HG03558 (cell line): ENCODE data around the gene HNRNPA1.
"Not testable (repeated sequence)": the region's sequence is repeated elsewhere in the genome, so short reads cannot be mapped to it uniquely, and the experiment has no call there.

Experiments used
- ATAC-seq: cut with Tn5 transposase; IDR thresholded peaks from one replicate; pipeline ENCODE4 v1.9.1; 2021; ENCODE audit warnings: moderate number of reproducible peaks; ENCODE audit not compliant: unreplicated experiment; ENCODE audit errors: extremely low read depth

The HNRNPA1 gene

DNA sequence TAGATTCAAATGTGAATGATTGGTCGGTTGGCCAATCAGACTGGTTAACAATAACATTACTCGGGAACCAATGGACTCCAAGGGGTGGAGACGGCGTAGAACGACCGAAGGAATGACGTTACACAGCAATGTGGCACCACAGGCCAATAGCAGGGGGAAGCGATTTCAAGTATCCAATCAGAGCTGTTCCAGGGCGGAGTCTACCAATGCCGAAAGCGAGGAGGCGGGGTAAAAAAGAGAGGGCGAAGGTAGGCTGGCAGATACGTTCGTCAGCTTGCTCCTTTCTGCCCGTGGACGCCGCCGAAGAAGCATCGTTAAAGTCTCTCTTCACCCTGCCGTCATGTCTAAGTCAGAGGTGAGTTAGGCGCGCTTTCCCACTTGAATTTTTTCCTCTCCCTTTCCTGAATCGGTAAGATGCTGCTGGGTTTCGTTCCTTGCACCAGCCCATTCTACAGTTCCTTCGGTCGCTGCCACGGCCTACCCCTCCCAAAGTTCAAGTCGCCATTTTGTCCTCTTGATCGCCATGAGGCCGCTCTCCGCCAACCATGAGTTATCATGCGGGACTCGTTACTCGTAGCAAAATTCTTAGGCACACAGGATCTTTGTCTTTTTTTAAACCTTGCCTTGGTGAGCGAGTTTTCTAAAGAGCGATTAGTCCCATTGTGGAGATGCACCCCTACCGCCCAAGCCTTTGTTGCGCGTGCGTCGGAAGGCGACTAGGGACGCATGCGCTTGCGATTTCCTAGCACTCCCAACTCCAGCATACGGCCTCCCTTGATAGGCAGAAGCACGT lies at the start of gene HNRNPA1:
Gene HNRNPA1 (plus strand): TSS at position 259 of the 793 bp plus-strand sequence. CDS start 82 bp downstream, at position 341.
- peak; percentile 84 for ATAC-seq

DNA sequence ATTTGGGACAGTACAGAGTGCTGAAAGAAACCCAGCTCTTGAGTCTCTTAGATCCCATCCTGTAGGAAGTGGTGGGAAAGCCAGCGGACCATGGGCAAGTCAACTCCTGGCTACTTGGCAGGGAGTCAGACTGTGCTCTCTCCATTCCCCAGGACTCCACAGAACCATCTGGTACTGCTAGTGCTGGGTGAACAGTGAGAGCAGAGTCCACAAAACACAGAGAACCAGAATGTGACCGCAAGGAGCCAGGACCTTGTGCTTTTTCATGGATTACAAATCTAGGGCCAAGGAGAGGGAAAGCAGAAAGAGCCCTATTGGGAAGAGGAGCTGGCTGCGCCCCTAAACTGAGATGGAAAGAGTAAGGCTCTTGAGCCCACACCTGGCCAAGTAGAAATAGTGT lies 49.3 kb upstream of the HNRNPA1 start:
- ATAC-seq, result not testable (repeated sequence)

GRCh38 chr12:54232790-54233189 lies 47.7 kb upstream of the HNRNPA1 start:
- ATAC-seq, result no peak

- ATAC-seq, result no peak
Observed at GRCh38 chr12:54238531-54238930, 42.0 kb upstream of the HNRNPA1 start.

DNA sequence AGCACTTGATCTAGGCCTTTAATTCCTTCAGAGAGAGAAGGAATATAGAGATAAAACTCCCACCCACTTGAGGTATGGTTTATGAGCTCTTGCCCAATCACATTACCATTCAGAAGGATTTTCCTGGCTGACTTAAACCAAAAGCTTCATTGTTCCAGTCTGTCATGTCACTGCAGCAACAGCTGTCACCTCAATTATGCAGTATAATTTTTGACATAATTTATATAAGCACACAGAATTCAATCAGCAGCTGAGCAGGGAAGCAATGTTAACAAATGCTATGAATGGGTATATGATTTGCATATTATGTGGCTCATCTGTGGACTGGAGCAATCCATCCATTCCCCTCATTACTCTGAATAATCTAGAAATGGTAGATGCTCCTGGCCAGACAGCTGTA lies 40.9 kb upstream of the HNRNPA1 start:
- ATAC-seq, result no peak

- no peak for ATAC-seq
Observed at GRCh38 chr12:54240129-54240528, 40.4 kb upstream of the HNRNPA1 start.

DNA sequence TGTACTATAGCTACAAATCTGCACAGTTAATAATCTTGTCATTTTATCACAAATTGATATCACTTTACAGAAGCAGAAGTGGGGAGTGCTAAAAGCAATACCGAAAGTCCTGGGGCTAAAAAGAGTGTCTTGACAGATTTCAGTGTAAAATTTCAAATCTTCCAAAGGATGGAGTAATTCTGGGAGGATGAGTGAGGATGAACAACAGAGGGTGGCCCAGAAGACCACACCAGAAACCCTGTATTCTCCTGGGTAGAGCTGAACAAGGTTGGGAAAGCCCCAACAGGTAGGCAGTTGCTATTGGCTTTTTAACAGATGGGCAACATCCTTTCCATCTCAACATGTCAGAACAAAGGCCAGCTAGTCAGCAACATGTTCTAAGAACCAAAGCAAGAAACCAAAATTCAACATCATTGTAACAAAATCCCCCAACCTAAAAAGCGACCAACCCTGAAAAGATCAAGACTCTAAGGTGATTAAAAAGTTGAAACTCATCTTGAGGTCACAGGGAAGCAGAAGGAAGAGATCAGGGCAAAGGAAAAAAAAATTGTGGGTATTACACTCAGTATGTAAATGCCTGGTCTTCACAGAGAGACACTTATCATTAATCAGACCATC lies 39.4 kb upstream of the HNRNPA1 start:
- no peak for ATAC-seq

- no peak for ATAC-seq
Observed at GRCh38 chr12:54246011-54246641, 34.4 kb upstream of the HNRNPA1 start.

GRCh38 chr12:54249489-54249888 lies 31.0 kb upstream of the HNRNPA1 start:
- no peak for ATAC-seq

GRCh38 chr12:54251667-54252284 lies 28.8 kb upstream of the HNRNPA1 start:
- no peak for ATAC-seq

DNA sequence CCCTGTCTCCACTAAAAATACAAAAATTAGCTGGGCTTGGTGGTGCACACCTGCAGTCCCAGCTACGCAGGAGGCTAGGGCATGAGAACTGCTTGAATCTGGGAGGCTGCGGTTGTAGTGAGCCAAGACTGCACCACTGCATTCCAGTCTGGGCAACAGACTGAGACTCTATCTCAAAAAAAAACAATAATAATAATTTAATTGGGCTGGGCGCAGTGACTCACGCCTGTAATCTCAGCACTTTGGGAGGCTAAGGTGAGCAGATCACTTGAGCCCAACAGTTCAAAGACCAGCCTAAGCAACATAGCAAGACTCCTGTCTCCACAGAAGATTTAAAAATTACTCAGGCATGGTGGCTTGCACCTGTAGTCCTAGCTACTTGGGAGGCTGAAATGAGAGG lies 27.3 kb upstream of the HNRNPA1 start:
- ATAC-seq, result no peak

DNA sequence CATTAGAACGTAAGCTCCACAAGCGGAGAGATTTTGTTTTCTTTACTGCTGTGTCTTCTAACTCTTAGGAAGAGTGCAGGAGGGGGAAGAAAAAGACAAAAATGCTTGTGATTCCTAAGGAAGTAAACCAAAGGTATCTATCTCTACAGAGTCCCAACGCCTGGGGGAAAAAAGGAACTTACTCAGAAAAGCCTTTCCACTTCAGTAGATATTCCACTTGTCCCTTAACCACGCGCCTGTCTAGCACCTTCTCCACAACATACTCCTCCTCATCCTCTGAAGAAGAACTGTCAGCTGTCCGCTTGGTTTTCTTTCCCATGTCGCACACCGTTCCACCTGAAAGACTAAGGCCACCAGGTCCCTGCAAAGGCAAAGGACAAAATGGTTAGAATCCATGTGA lies 23.2 kb upstream of the HNRNPA1 start:
- ATAC-seq, result no peak

DNA sequence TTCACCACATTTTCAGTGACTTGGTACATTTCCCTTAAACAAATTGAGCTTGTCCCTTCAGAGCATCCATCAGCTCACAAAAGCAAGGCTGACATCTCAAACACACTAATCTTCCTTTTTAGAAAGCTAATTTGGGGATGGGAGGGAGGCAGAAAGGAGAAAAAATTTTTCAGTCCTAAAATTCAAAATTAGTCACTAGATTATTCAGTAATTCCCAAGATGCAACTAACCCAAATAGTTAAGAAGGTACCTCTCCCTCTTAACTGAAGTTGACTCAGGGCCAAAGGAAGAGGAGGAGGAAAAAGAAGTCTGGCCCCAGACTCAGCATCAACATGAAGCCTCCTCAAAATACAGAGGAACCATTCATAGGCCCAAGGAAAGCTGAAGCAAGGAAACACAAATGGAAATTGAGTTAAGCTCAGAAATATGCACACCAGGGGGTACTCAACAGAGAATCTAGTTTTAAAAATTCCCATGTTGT lies 22.3 kb upstream of the HNRNPA1 start:
- ATAC-seq, result no peak

- ATAC-seq, result no peak
Observed at GRCh38 chr12:54259194-54260011, 21.1 kb upstream of the HNRNPA1 start.

GRCh38 chr12:54261815-54262402 lies 18.6 kb upstream of the HNRNPA1 start:
- ATAC-seq, result no peak

DNA sequence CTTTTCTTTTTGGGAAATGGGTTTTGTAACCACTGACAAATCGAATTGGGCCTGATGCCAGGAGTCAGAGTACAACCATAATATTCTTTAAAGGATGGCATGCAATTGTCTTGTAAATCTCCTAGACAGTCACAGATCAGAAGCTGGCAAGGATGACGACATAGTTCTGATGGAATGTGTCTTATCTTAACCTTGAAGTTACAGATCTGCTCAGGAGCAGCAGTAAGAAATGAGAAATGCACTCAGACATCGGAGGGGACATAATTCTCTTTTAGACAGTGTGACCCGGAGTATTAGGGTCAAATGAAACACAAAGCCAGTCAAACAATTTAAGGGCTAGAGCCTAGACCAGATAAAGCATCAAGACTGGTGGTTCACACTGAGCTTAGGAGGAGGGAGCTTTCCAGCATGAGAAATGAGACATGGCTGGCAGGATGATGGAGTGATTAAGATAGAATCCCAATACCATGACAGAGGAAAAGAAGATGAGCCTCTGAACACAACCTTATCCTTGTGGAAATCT lies 18.1 kb upstream of the HNRNPA1 start:
- ATAC-seq, result no peak

GRCh38 chr12:54265364-54265812 lies 15.1 kb upstream of the HNRNPA1 start:
- no peak for ATAC-seq

DNA sequence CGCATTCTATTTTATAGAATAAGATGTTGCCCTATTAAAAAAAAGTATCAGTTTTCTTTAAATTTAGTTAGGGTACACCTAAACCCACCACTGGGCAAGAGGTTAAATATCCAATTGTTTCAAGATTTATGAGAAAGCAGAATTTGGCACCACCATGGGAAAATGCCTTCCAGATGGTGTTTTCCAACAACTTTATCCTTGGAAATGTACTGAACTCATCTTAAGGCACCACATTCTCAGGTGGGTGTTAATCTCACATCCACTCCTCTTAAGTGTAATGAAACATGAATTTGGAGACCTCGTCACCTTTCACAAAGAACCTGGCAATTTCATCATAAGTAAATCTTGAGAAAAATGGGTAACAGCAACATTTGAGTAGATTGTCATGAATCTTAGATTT lies 13.7 kb upstream of the HNRNPA1 start:
- no peak for ATAC-seq

GRCh38 chr12:54270345-54270744 lies 10.2 kb upstream of the HNRNPA1 start:
- no peak for ATAC-seq
